ENCODE results near the gene MAP2K6. TPM values are rescaled to one million over a fixed set of nuclear protein-coding genes. Genes with fewer than 3 reads are reported as not detected.

The MAP2K6 gene
- polyA plus RNA-seq, 1 donor (not counting 4 experiments of a cell fraction or from before 2014, with no cell fraction given), result 0.39 TPM

GRCh38 chr17:69417545-69418483 lies 3.3 kb downstream of the MAP2K6 start:
- no peak for DNase-seq (ENCODE audit: low read depth, low spot score)
- Histone ChIP-seq H4K20me1 (ENCODE audit: control insufficient read depth, extremely low read depth, insufficient read depth, low read length) (no peaks in the 10 kb centered on the region), H3K4me2 (ENCODE audit: control insufficient read depth, extremely low read depth, insufficient read depth, low read depth, low read length) (no peak overlapping the region), H3K9ac (ENCODE audit: control insufficient read depth, extremely low read depth, insufficient read depth, low read length) (no peak overlapping the region), H3K4me1 (ENCODE audit: control insufficient read depth, extremely low read depth, insufficient read depth, low read length) (peaks cover 7% of the 10 kb centered on the region), H3K79me2 (ENCODE audit: control insufficient read depth, insufficient read depth, low read length) (no peaks in the 10 kb centered on the region), H3K4me3 (ENCODE audit: control insufficient read depth in 2 of 3, extremely low read depth in 1 of 3, insufficient read depth in 2 of 3, low read depth in 1 of 3, low read length in 3 of 3) (no peak overlapping the region), H2AFZ (ENCODE audit: control insufficient read depth, low read length) (peak overlapping the region; percentile 68), H3K36me3 (ENCODE audit: control insufficient read depth in 2 of 2, extremely low read depth in 1 of 2, insufficient read depth in 2 of 2, low read length in 2 of 2) (no peaks in the 10 kb centered on the region), H3K9me3 (ENCODE audit: control insufficient read depth, low read depth, low read length) (no peaks in the 10 kb centered on the region), H3K27me3 (ENCODE audit: control insufficient read depth, extremely low read depth, insufficient read depth, low read length) (no peaks in the 10 kb centered on the region), H3K9me1 (ENCODE audit: control insufficient read depth, extremely low read depth, insufficient read depth, low read length) (no peaks in the 10 kb centered on the region), H3K27ac (ENCODE audit: control insufficient read depth, insufficient read depth, low read length) (no peak overlapping the region)
- FAIRE-seq, result peak; percentile 56
- dilution Hi-C loops (cut with MboI; ENCODE audit: extremely low pct_ligation_motif_present, low sequenced_read_pairs), result no loop called here
- no peak for TF ChIP-seq EZH2 (IDR thresholded peaks at IDR 0.05; ENCODE audit: low read length)
- TF ChIP-seq, protein P1, sequence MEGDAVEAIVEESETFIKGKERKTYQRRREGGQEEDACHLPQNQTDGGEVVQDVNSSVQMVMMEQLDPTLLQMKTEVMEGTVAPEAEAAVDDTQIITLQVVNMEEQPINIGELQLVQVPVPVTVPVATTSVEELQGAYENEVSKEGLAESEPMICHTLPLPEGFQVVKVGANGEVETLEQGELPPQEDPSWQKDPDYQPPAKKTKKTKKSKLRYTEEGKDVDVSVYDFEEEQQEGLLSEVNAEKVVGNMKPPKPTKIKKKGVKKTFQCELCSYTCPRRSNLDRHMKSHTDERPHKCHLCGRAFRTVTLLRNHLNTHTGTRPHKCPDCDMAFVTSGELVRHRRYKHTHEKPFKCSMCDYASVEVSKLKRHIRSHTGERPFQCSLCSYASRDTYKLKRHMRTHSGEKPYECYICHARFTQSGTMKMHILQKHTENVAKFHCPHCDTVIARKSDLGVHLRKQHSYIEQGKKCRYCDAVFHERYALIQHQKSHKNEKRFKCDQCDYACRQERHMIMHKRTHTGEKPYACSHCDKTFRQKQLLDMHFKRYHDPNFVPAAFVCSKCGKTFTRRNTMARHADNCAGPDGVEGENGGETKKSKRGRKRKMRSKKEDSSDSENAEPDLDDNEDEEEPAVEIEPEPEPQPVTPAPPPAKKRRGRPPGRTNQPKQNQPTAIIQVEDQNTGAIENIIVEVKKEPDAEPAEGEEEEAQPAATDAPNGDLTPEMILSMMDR (optimal IDR thresholded peaks at IDR 0.05 in 1 of 3, IDR thresholded peaks at IDR 0.05 in 1 of 3, conservative IDR thresholded peaks at IDR 0.05 in 1 of 3; ENCODE audit: extremely low read depth in 1 of 3, insufficient read depth in 2 of 3, low read length in 3 of 3), result no peak

DNA sequence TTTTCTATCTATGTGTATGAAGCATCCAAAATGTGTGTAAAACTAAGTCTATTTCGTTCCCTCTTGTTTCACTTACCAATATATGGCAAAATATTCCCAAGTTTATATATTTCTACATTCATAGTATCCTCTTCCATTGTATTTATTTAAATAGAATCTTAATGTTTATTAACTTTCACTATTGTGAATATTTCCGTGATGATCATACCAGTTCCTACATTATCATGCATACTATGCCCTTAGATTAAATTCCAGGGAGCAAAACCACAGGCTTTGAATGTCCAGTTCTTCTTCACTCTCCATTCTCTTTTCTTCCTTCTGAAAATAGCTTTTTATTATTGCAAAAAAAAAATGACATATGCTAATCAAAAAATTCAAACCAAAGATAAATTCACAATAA lies 4.0 kb downstream of the MAP2K6 start:
- Histone ChIP-seq H3K27ac (ENCODE audit: control insufficient read depth, insufficient read depth, low read length) (no peak overlapping the region), H3K27me3 (ENCODE audit: control insufficient read depth, extremely low read depth, insufficient read depth, low read length) (no peaks in the 10 kb centered on the region), H3K9me3 (ENCODE audit: control insufficient read depth, low read depth, low read length) (no peaks in the 10 kb centered on the region), H3K79me2 (ENCODE audit: control insufficient read depth, insufficient read depth, low read length) (no peaks in the 10 kb centered on the region), H3K4me1 (ENCODE audit: control insufficient read depth, extremely low read depth, insufficient read depth, low read length) (peaks cover 7% of the 10 kb centered on the region), H2AFZ (ENCODE audit: control insufficient read depth, low read length) (no peak overlapping the region), H3K4me2 (ENCODE audit: control insufficient read depth, extremely low read depth, insufficient read depth, low read depth, low read length) (no peak overlapping the region), H3K4me3 (ENCODE audit: control insufficient read depth in 2 of 3, extremely low read depth in 1 of 3, insufficient read depth in 2 of 3, low read depth in 1 of 3, low read length in 3 of 3) (no peak overlapping the region), H4K20me1 (ENCODE audit: control insufficient read depth, extremely low read depth, insufficient read depth, low read length) (no peaks in the 10 kb centered on the region), H3K36me3 (ENCODE audit: control insufficient read depth in 2 of 2, extremely low read depth in 1 of 2, insufficient read depth in 2 of 2, low read length in 2 of 2) (no peaks in the 10 kb centered on the region), H3K9me1 (ENCODE audit: control insufficient read depth, extremely low read depth, insufficient read depth, low read length) (no peaks in the 10 kb centered on the region), H3K9ac (ENCODE audit: control insufficient read depth, extremely low read depth, insufficient read depth, low read length) (no peak overlapping the region)
- dilution Hi-C loops (cut with MboI; ENCODE audit: extremely low pct_ligation_motif_present, low sequenced_read_pairs), result no loop called here
- TF ChIP-seq, protein P1 (optimal IDR thresholded peaks at IDR 0.05 in 1 of 3, IDR thresholded peaks at IDR 0.05 in 1 of 3, conservative IDR thresholded peaks at IDR 0.05 in 1 of 3; ENCODE audit: extremely low read depth in 1 of 3, insufficient read depth in 2 of 3, low read length in 3 of 3), result no peak
- TF ChIP-seq EZH2 (IDR thresholded peaks at IDR 0.05; ENCODE audit: low read length), result no peak
- FAIRE-seq (no peak), DNase-seq (ENCODE audit: low read depth, low spot score) (no peak)

Measured in keratinocyte (primary cell).